Measurements from ENCODE around the gene GAD1.

GRCh38 chr2:170782673-170783072, 34.0 kb upstream of the GAD1 start:
- TF ChIP-seq CTCF (conservative IDR thresholded peaks at IDR 0.05) (no peak), ZFX (IDR thresholded peaks at IDR 0.05) (no peak)

Measured in C4-2B (cell line).